Vagina (tissue), 2 donors: ENCODE results near the gene SPATA9.

Source experiments
- POLR2AphosphoS5 ChIP-seq, 2 donors: sonication (generic); formaldehyde crosslinking; IDR thresholded peaks; one replicate each; pipeline ENCODE4 v1.9.0; 2017; ENCODE audit warnings: antibody characterized with exemption in 2 of 2, mild to moderate bottlenecking in 2 of 2, low read depth in 1 of 2; ENCODE audit not compliant: insufficient read depth in 1 of 2
- TF ChIP-seq, protein P1 (sequence below), 3 experiments: fragments of 450-650 bp in 2 of 3; fragments of 200-600 bp in 1 of 3; sonication (generic) in 1 of 3; IDR thresholded peaks; one replicate each; pipeline ENCODE4 v1.5.1; 2017 to 2019; ENCODE audit warnings: antibody characterized with exemption in 3 of 3, mild to moderate bottlenecking in 2 of 3, moderate library complexity in 2 of 3

DNA sequence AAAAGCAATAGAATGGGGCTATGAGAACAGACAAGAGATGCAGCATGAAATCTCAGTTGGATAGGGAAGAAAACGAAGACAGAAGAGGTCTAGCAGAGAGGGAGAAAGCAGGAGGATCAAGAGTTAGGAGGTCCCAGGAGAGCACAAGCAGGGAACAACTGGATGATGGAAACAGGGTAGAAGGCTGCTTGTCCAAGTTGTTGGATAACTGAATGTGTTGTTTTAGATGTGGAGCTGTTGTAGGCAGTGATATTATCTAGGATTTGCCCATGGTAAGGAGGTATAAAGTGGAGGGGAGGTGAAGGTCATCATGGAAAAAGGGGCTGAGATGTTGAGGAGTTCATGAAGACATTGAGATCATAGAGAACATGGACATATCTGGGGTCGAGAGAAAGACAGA, 35.9 kb upstream of the SPATA9 start:
- TF ChIP-seq, protein P1, sequence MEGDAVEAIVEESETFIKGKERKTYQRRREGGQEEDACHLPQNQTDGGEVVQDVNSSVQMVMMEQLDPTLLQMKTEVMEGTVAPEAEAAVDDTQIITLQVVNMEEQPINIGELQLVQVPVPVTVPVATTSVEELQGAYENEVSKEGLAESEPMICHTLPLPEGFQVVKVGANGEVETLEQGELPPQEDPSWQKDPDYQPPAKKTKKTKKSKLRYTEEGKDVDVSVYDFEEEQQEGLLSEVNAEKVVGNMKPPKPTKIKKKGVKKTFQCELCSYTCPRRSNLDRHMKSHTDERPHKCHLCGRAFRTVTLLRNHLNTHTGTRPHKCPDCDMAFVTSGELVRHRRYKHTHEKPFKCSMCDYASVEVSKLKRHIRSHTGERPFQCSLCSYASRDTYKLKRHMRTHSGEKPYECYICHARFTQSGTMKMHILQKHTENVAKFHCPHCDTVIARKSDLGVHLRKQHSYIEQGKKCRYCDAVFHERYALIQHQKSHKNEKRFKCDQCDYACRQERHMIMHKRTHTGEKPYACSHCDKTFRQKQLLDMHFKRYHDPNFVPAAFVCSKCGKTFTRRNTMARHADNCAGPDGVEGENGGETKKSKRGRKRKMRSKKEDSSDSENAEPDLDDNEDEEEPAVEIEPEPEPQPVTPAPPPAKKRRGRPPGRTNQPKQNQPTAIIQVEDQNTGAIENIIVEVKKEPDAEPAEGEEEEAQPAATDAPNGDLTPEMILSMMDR (IDR thresholded peaks at IDR 0.05) = no peak
- no peak for TF ChIP-seq POLR2AphosphoS5 (IDR thresholded peaks at IDR 0.05; ENCODE audit: insufficient read depth in 1 of 2, low read depth in 1 of 2)
